Neuronal stem cell (in vitro differentiated cells): ENCODE data around the gene SLC25A33.

ENCODE experiments used
- DNase-seq: peaks from one replicate; pipeline ENCODE4 v3.0.0-alpha.2; 2013; ENCODE audit warnings: low spot score
- H2AFZ ChIP-seq: one replicate; pipeline ENCODE4 v1.6.1; 2013; ENCODE audit warnings: mild to moderate bottlenecking, low read length, inconsistent platforms
- H2AK5ac ChIP-seq: 2 replicates; pipeline ENCODE4 v1.6.1; 2013; ENCODE audit warnings: low read depth, mild to moderate bottlenecking, inconsistent platforms, low read length, moderate library complexity, mixed read lengths
- H2BK120ac ChIP-seq: 2 replicates; pipeline ENCODE4 v1.6.1; 2013; ENCODE audit warnings: low read depth, mild to moderate bottlenecking, inconsistent platforms, low read length, moderate library complexity, mixed read lengths
- H2BK12ac ChIP-seq: one replicate; pipeline ENCODE4 v1.6.1; 2013; ENCODE audit warnings: low read length, inconsistent platforms
- H2BK15ac ChIP-seq: 2 replicates; pipeline ENCODE4 v1.6.1; 2013; ENCODE audit warnings: mild to moderate bottlenecking, low read length, inconsistent platforms, mixed read lengths
- H2BK5ac ChIP-seq: one replicate; pipeline ENCODE4 v1.6.1; 2013; ENCODE audit warnings: inconsistent platforms, mild to moderate bottlenecking, low read length, moderate library complexity
- H3K14ac ChIP-seq: one replicate; pipeline ENCODE4 v1.6.1; 2013; ENCODE audit warnings: low read length, inconsistent platforms
- H3K18ac ChIP-seq: 2 replicates; pipeline ENCODE4 v1.6.1; 2013; ENCODE audit warnings: low read length, inconsistent platforms
- H3K23ac ChIP-seq: 2 replicates; pipeline ENCODE4 v1.6.1; 2013; ENCODE audit warnings: low read depth, mild to moderate bottlenecking, mixed read lengths, low read length, inconsistent platforms; ENCODE audit not compliant: poor library complexity
- H3K27ac ChIP-seq: replicated peaks from 3 replicates; pipeline ENCODE4 v1.5.1; 2013; ENCODE audit warnings: low read length, inconsistent platforms
- H3K27me3 ChIP-seq, 3 experiments: 2 replicates each; pipeline ENCODE4 v1.6.1; 2013; ENCODE audit warnings: low read length in 3 of 3, mild to moderate bottlenecking in 2 of 3, inconsistent platforms in 1 of 3, low read depth in 1 of 3, mixed read lengths in 1 of 3, moderate library complexity in 1 of 3; ENCODE audit not compliant: control insufficient read depth in 3 of 3, insufficient read depth in 3 of 3
- H3K36me3 ChIP-seq, 2 donors: replicated peaks in 1 of 2; 2 replicates each; pipeline ENCODE4 v1.6.1; 2013; ENCODE audit warnings: low read length in 2 of 2; ENCODE audit not compliant: control insufficient read depth in 2 of 2, insufficient read depth in 2 of 2
- H3K4ac ChIP-seq: 2 replicates; pipeline ENCODE4 v1.6.1; 2013; ENCODE audit warnings: inconsistent platforms, mild to moderate bottlenecking, low read length, moderate library complexity
- H3K4me1 ChIP-seq, 2 donors: 1 replicate in 1 of 2; 2 replicates in 1 of 2; pipeline ENCODE4 v1.6.1; 2013; ENCODE audit warnings: low read length in 2 of 2, low read depth in 1 of 2; ENCODE audit not compliant: control insufficient read depth in 2 of 2, insufficient read depth in 1 of 2
- H3K4me2 ChIP-seq: one replicate; pipeline ENCODE4 v1.6.1; 2013; ENCODE audit warnings: mild to moderate bottlenecking, low read length, inconsistent platforms; ENCODE audit not compliant: insufficient read depth, poor library complexity, severe bottlenecking
- H3K4me3 ChIP-seq, 2 donors: 2 replicates each; pipeline ENCODE4 v1.5.1; 2013; ENCODE audit warnings: low read length in 2 of 2, mild to moderate bottlenecking in 2 of 2, inconsistent platforms in 1 of 2, moderate library complexity in 1 of 2
- H3K79me1 ChIP-seq: one replicate; pipeline ENCODE4 v1.6.1; 2013; ENCODE audit warnings: low read depth, mild to moderate bottlenecking, inconsistent platforms, low read length, moderate library complexity
- H3K9ac ChIP-seq: one replicate; pipeline ENCODE4 v1.6.1; 2013; ENCODE audit warnings: mild to moderate bottlenecking, low read depth, low read length, inconsistent platforms; ENCODE audit not compliant: poor library complexity
- H3K9me3 ChIP-seq, 2 donors: replicated peaks in 1 of 2; 2 replicates each; pipeline versions ENCODE3 to v1.6.1; 2013; ENCODE audit warnings: low read length in 2 of 2, mild to moderate bottlenecking in 2 of 2, inconsistent platforms in 1 of 2, low read depth in 1 of 2, mixed read lengths in 1 of 2, moderate library complexity in 1 of 2; ENCODE audit not compliant: control insufficient read depth in 2 of 2, insufficient read depth in 1 of 2
- H4K8ac ChIP-seq: one replicate; pipeline ENCODE4 v1.6.1; 2013; ENCODE audit warnings: low read depth, mild to moderate bottlenecking, inconsistent platforms, low read length, moderate library complexity
- H4K91ac ChIP-seq: one replicate; pipeline ENCODE4 v1.6.1; 2013; ENCODE audit warnings: low read length, low read depth, mild to moderate bottlenecking, inconsistent platforms; ENCODE audit not compliant: poor library complexity
- whole genome bisulfite sequencing, 2 donors: extraction: QIAGEN DNeasy Blood & Tissue Kit; methylation state at CpG; one replicate each; pipeline ENCODE4 v1.1.7; 2013; ENCODE audit warnings: missing lambda C conversion rate in 2 of 2, mixed read lengths in 1 of 2; ENCODE audit not compliant: insufficient read length in 2 of 2, insufficient replicate concordance in 1 of 2; ENCODE audit errors: extremely low coverage in 2 of 2; 5-methylcytosine and 5-hydroxymethylcytosine counted together

The SLC25A33 gene

DNA sequence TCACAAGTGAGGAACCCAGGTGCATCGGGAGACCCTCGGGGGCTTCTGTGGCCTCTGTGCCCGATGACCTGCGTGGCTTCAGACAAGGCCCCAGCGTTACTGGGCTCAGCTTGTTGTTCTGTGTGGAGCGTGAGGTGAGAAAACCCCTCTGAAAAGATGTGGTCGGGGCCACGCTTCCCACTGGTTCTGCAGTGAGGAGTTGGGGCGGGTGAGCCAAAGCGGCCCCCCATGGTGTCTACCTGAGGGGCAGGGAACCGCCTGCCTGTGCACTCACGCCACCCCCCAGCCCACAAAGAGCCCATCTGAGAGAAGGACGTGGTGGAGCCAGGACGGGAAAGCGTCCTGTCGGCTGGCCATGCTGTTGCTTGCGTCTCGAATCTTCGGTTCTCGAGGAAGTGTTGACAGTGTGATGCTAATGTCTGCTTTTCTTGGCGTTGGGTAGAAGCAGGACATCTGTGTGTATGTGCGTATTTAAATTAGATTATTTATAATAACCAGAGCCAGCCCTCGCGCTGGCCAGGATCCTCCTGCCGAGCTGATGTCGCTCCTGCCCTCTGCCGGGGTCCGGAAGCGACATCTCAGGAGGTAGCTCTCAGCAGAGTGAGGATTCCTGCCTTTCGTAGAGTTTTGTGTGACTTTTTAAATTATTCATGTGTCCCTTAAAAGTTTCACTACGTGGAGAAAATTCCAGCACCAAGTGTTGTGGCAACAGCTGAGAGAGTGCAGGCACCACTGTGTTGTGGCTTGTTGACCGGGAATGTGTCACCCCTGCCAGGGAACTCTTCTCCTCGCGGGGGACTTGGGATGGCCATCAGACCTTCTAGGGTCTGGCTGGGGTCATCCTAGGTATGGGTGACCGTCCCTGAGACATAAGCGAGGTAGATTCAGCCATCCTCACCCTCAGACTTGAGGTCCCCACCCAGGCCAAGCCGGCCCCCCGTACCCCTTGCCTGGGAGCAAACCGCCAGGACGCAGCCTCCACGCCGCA, 64.8 kb downstream of the SLC25A33 start:
- Histone ChIP-seq H3K36me3 (peaks cover 51 to 92% of the 10 kb centered on the region in 2 donors), H3K9me3 (peaks cover 0 to 4% of the 10 kb centered on the region in 2 donors), H4K91ac (no peak overlapping the region), H4K8ac (no peak overlapping the region), H3K23ac (no peak overlapping the region), H2BK12ac (no peak overlapping the region), H2BK15ac (no peak overlapping the region), H3K4me1 (no peaks in the 10 kb centered on the region), H3K9ac (peak overlapping the region; percentile 16), H3K18ac (no peak overlapping the region), H2BK5ac (peak overlapping the region; percentile 32), H3K27ac (no peak overlapping the region), H3K27me3 (no peaks in the 10 kb centered on the region), H2AK5ac (no peak overlapping the region), H3K14ac (peak overlapping the region; percentile 71), H2BK120ac (no peak overlapping the region), H3K4ac (no peak overlapping the region), H3K79me1 (peaks cover 7% of the 10 kb centered on the region), H3K4me2 (no peak overlapping the region), H2AFZ (no peak overlapping the region), H3K4me3 (no peak overlapping the region)
- WGBS, 2 donors: no CpG with 5 or more reads among the region's 42 CpGs
- no peak for DNase-seq

- Histone ChIP-seq H3K27ac (no peak overlapping the region), H3K36me3 (peaks cover 57 to 97% of the 10 kb centered on the region in 2 donors), H3K4me3 (no peak overlapping the region), H3K4me2 (no peak overlapping the region), H4K8ac (no peak overlapping the region), H3K9ac (no peak overlapping the region), H4K91ac (no peak overlapping the region), H3K14ac (peak overlapping the region; percentile 71), H2BK120ac (no peak overlapping the region), H3K18ac (no peak overlapping the region), H3K4me1 (no peaks in the 10 kb centered on the region), H2BK12ac (no peak overlapping the region), H3K79me1 (peaks cover 7% of the 10 kb centered on the region), H2AK5ac (no peak overlapping the region), H2BK15ac (no peak overlapping the region), H3K23ac (no peak overlapping the region), H2AFZ (no peak overlapping the region), H2BK5ac (no peak overlapping the region), H3K27me3 (no peaks in the 10 kb centered on the region), H3K4ac (no peak overlapping the region), H3K9me3 (peaks cover 0 to 4% of the 10 kb centered on the region in 2 donors)
- DNase-seq: no peak
- WGBS, 2 donors: no CpG with 5 or more reads among the region's 15 CpGs
These were observed 65.6 kb downstream of the SLC25A33 start for GRCh38 chr1:9604836-9605235.

DNA sequence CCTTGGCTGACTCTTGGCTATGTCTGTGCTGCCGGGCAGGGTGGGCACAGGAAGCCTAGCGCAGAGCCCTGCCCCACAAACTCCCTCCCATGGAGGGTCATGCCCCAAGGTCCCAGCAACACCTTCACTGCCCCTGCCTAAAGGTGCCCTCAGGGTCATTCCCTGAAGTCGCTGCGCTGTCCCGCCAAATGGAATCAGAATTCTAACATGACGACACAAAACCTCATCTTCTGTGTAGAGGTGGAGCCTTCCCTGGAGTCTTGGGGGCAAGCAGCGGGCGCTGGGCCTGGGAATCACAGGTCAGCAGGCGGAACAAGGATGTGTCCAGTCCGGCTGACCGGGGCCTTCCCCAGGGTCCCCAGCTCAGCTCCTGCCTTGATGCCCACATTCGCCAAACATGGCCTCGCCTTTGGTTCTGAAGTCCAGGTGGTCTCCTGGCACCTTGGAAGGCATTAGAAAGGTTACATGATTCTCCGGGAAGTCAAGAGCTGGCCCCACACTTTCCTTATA, 66.7 kb downstream of the SLC25A33 start:
- Histone ChIP-seq H4K8ac (no peak overlapping the region), H3K18ac (peak overlapping the region; percentile 28), H3K4me2 (no peak overlapping the region), H3K23ac (no peak overlapping the region), H3K27ac (no peak overlapping the region), H3K4me1 (no peaks in the 10 kb centered on the region), H2AK5ac (no peak overlapping the region), H3K9me3 (peaks cover 0 to 4% of the 10 kb centered on the region in 2 donors), H2BK12ac (no peak overlapping the region), H2BK15ac (no peak overlapping the region), H3K27me3 (no peaks in the 10 kb centered on the region), H3K14ac (no peak overlapping the region), H2BK120ac (no peak overlapping the region), H4K91ac (peak overlapping the region; percentile 53), H3K4me3 (peak overlapping the region in 1 of 2 donors; percentile 51), H3K4ac (no peak overlapping the region), H2BK5ac (no peak overlapping the region), H3K36me3 (peaks cover 57 to 97% of the 10 kb centered on the region in 2 donors), H2AFZ (no peak overlapping the region), H3K79me1 (peaks cover 7% of the 10 kb centered on the region), H3K9ac (peak overlapping the region; percentile 60)
- DNase-seq: no peak
- no CpG with 5 or more reads among the region's 14 CpGs for WGBS, 2 donors

DNA sequence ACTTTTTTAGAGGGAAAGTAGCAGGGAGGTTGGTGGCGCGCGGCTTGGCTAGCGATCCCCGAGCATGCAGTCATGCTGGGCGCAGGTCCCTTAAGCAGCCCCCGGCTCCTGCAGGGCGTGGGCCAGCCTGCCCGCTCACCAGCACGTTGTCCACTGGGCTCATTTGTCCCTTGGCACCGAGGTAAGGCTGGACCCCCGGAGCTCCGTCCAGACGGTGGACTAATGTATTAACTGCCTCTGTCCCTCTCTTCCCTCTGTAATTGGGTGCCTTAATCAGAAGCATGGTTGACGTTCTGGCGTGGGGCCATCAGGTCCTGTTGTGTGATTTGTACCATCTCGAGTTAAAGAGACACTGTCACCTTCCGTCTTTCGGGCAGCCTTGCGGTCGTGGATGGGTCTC, 67.2 kb downstream of the SLC25A33 start:
- Histone ChIP-seq H2AFZ (no peak overlapping the region), H2BK120ac (no peak overlapping the region), H3K27ac (no peak overlapping the region), H3K23ac (no peak overlapping the region), H2BK15ac (no peak overlapping the region), H2BK12ac (no peak overlapping the region), H3K9ac (no peak overlapping the region), H3K27me3 (no peaks in the 10 kb centered on the region), H3K14ac (no peak overlapping the region), H2BK5ac (no peak overlapping the region), H3K4ac (no peak overlapping the region), H3K79me1 (peaks cover 5% of the 10 kb centered on the region), H3K9me3 (peaks cover 0 to 4% of the 10 kb centered on the region in 2 donors), H3K4me2 (no peak overlapping the region), H3K18ac (no peak overlapping the region), H3K36me3 (peaks cover 53 to 96% of the 10 kb centered on the region in 2 donors), H2AK5ac (no peak overlapping the region), H3K4me3 (no peak overlapping the region), H3K4me1 (no peaks in the 10 kb centered on the region), H4K91ac (no peak overlapping the region), H4K8ac (no peak overlapping the region)
- DNase-seq: no peak
- no CpG with 5 or more reads among the region's 21 CpGs for WGBS, 2 donors
